Measurements from ENCODE around the gene KDM4B. TPM values are rescaled to one million over a fixed set of nuclear protein-coding genes. Genes with fewer than 3 reads are reported as not detected.

KDM4B gene
- total and polyA plus RNA-seq, 2 of the 8 experiments (the other 6 are each of a cell fraction or from before 2014, with no cell fraction given): 12.0 to 31.9 TPM

DNA sequence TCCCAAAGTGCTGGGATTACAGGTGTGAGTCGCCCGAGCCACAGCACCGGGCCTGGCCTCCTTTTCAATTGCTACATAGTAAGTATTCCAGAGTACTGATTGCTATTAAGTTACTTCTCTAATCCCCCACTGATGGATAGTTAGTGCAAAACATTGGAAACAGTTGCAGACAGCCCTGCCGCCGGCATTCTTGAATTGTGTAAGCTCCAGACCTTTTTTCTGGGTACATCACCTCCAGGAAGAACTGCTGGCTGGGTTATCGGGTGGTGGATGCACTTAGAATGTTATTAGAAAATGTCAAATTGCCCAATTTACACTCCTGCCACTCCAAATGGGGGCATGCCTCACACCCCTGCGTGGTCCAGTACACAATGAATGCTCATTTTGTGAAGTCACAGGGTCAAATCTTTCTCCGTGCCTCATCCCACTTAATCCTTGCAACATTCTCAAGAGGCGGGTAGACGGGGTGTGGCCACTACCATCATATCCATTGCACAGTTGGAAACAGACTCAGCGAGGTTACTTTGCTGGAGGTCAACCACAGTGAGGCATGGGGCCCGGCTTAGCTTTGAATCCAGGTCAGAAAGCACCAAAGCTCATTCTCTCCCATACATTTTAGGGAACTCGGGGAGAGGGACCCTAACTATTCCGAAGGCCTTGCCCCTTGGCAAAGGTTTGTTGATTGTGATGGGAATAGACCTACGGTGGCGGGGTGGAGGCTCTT, 1.0 kb upstream of the KDM4B start (continued):
- TF ChIP-seq ZNF274 (IDR thresholded peaks at IDR 0.05; ENCODE audit: borderline replicate concordance, extremely low read depth, low read length) (no peak), NRF1 (IDR thresholded peaks at IDR 0.05; ENCODE audit: low read depth, low read length) (no peak), KDM5A (IDR thresholded peaks at IDR 0.05; ENCODE audit: low read length) (no peak), BACH1 (IDR thresholded peaks at IDR 0.05; ENCODE audit: low read length) (no peak)
- TF ChIP-seq, protein P1, sequence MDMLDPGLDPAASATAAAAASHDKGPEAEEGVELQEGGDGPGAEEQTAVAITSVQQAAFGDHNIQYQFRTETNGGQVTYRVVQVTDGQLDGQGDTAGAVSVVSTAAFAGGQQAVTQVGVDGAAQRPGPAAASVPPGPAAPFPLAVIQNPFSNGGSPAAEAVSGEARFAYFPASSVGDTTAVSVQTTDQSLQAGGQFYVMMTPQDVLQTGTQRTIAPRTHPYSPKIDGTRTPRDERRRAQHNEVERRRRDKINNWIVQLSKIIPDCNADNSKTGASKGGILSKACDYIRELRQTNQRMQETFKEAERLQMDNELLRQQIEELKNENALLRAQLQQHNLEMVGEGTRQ (IDR thresholded peaks at IDR 0.05; ENCODE audit: low read length): no peak
- TF ChIP-seq, protein P2, sequence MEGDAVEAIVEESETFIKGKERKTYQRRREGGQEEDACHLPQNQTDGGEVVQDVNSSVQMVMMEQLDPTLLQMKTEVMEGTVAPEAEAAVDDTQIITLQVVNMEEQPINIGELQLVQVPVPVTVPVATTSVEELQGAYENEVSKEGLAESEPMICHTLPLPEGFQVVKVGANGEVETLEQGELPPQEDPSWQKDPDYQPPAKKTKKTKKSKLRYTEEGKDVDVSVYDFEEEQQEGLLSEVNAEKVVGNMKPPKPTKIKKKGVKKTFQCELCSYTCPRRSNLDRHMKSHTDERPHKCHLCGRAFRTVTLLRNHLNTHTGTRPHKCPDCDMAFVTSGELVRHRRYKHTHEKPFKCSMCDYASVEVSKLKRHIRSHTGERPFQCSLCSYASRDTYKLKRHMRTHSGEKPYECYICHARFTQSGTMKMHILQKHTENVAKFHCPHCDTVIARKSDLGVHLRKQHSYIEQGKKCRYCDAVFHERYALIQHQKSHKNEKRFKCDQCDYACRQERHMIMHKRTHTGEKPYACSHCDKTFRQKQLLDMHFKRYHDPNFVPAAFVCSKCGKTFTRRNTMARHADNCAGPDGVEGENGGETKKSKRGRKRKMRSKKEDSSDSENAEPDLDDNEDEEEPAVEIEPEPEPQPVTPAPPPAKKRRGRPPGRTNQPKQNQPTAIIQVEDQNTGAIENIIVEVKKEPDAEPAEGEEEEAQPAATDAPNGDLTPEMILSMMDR (IDR thresholded peaks at IDR 0.05; ENCODE audit: control extremely low read depth in 1 of 3, insufficient read depth in 1 of 3, low read depth in 1 of 3, low read length in 3 of 3): no peak
